ENCODE data around the gene ATP1A2. TPM values are rescaled to one million over a fixed set of nuclear protein-coding genes. Genes with fewer than 3 reads are reported as not detected.

Gene ATP1A2
- total RNA-seq, 1 donor from 2014 or later, result 14.5 TPM

DNA sequence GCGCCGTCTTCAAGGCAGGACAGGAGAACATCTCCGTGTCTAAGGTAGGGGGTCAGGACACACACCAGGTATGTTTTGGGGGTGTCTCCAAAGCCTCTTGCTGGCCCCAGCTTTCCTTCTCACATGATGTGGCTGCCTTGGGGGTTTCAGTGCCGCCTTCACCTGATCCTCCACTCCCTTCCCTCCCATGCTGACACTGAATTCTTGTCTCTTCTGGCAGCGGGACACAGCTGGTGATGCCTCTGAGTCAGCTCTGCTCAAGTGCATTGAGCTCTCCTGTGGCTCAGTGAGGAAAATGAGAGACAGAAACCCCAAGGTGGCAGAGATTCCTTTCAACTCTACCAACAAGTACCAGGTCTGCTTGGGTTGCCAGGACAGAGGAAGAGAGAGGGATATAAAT is 13.5 kb downstream of the ATP1A2 start:
- no peaks in the 10 kb centered on the region for H3K9me3 Mint-ChIP-seq

DNA sequence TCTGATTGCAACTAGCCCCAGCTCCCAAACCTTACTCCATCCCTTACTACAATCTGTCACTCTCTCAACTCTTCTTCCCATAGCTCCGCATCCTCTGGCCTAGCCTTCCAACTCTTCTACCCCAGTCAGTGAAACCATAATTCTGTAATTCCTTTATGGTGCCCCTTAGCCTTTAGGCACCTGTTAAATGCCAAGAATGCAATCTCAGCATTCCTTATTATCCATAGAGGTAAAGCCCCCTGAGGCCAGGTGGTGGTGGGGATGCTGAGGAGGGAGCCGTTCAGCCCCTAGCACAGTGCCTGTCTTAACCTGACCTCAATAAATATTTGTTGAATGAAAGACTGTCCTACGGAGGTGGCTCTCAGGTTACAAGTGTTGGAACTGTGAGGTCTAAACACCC is 14.0 kb downstream of the ATP1A2 start:
- H3K9me3 Mint-ChIP-seq, result no peaks in the 10 kb centered on the region
- TF ChIP-seq CTCF (conservative IDR thresholded peaks at IDR 0.05), result no peak
- peaks cover 12% of the 10 kb centered on the region for H3K27me3 Mint-ChIP-seq
- DNase-seq (ENCODE audit: extremely low spot score, unreplicated experiment), result no peak
- H3K4me1 Mint-ChIP-seq (ENCODE audit: unreplicated experiment), result peaks cover 5% of the 10 kb centered on the region
- peak overlapping the region; percentile 8 for H3K27ac Mint-ChIP-seq
- no peaks in the 10 kb centered on the region for H3K36me3 Mint-ChIP-seq
- H3K4me3 Mint-ChIP-seq, result no peak overlapping the region

More for the DNA sequence above, 13.5 kb downstream of the ATP1A2 start:
- Mint-ChIP-seq H3K4me1 (ENCODE audit: unreplicated experiment) (peaks cover 11% of the 10 kb centered on the region), H3K27me3 (peaks cover 12% of the 10 kb centered on the region), H3K36me3 (no peaks in the 10 kb centered on the region), H3K27ac (peak overlapping the region; percentile 8), H3K4me3 (no peak overlapping the region)
- DNase-seq (ENCODE audit: extremely low spot score, unreplicated experiment), result no peak
- no peak for TF ChIP-seq CTCF (conservative IDR thresholded peaks at IDR 0.05)

GRCh38 chr1:160129966-160130365 is 14.4 kb downstream of the ATP1A2 start:
- Mint-ChIP-seq H3K4me1 (ENCODE audit: unreplicated experiment) (peaks cover 1% of the 10 kb centered on the region), H3K9me3 (no peaks in the 10 kb centered on the region), H3K36me3 (no peaks in the 10 kb centered on the region), H3K27me3 (peaks cover 12% of the 10 kb centered on the region), H3K27ac (no peak overlapping the region), H3K4me3 (no peak overlapping the region)
- DNase-seq (ENCODE audit: extremely low spot score, unreplicated experiment), result no peak
- no peak for TF ChIP-seq CTCF (conservative IDR thresholded peaks at IDR 0.05)

- Mint-ChIP-seq H3K36me3 (no peaks in the 10 kb centered on the region), H3K9me3 (no peaks in the 10 kb centered on the region), H3K27me3 (peaks cover 12% of the 10 kb centered on the region), H3K27ac (peak overlapping the region; percentile 11), H3K4me3 (no peak overlapping the region), H3K4me1 (ENCODE audit: unreplicated experiment) (no peaks in the 10 kb centered on the region)
- DNase-seq (ENCODE audit: extremely low spot score, unreplicated experiment), result no peak
- TF ChIP-seq CTCF (conservative IDR thresholded peaks at IDR 0.05), result no peak
Measured at GRCh38 chr1:160130486-160130885, 14.9 kb downstream of the ATP1A2 start.

- Mint-ChIP-seq H3K36me3 (no peaks in the 10 kb centered on the region), H3K4me3 (no peak overlapping the region), H3K9me3 (no peaks in the 10 kb centered on the region), H3K4me1 (ENCODE audit: unreplicated experiment) (no peaks in the 10 kb centered on the region), H3K27ac (peak overlapping the region; percentile 11), H3K27me3 (peaks cover 12% of the 10 kb centered on the region)
- no peak for DNase-seq (ENCODE audit: extremely low spot score, unreplicated experiment)
- TF ChIP-seq CTCF (conservative IDR thresholded peaks at IDR 0.05), result no peak
Measured at GRCh38 chr1:160130939-160131338, 15.4 kb downstream of the ATP1A2 start.

All from type B pancreatic cell (in vitro differentiated cells).